HG03095 (cell line): ENCODE data around the gene SP6.

Experiments
- ATAC-seq: cut with Tn5 transposase; IDR thresholded peaks from one replicate; pipeline ENCODE4 v1.9.1; 2021; ENCODE audit warnings: moderate library complexity; ENCODE audit not compliant: unreplicated experiment

Gene SP6

GRCh38 chr17:47813512-47814031 is 37.4 kb downstream of the SP6 start:
- no peak for ATAC-seq

- no peak for ATAC-seq
Measured at GRCh38 chr17:47813077-47813476, 37.9 kb downstream of the SP6 start.

- ATAC-seq, result no peak
Measured at GRCh38 chr17:47812146-47812920, 38.6 kb downstream of the SP6 start.

- ATAC-seq, result no peak
Measured at GRCh38 chr17:47811709-47812108, 39.3 kb downstream of the SP6 start.

- ATAC-seq, result no peak
Measured at GRCh38 chr17:47810901-47811635, 39.9 kb downstream of the SP6 start.

- no peak for ATAC-seq
Measured at GRCh38 chr17:47810200-47810821, 40.7 kb downstream of the SP6 start.

- no peak for ATAC-seq
Measured at GRCh38 chr17:47808830-47809480, 42.0 kb downstream of the SP6 start.

GRCh38 chr17:47808036-47808829 is 42.7 kb downstream of the SP6 start:
- no peak for ATAC-seq

- ATAC-seq, result no peak
Measured at GRCh38 chr17:47807421-47807820, 43.5 kb downstream of the SP6 start.

- ATAC-seq, result no peak
Measured at GRCh38 chr17:47806913-47807255, 44.1 kb downstream of the SP6 start.

GRCh38 chr17:47806026-47806912 is 44.7 kb downstream of the SP6 start:
- no peak for ATAC-seq

- no peak for ATAC-seq
Measured at GRCh38 chr17:47804461-47804860, 46.5 kb downstream of the SP6 start.

- no peak for ATAC-seq
Measured at GRCh38 chr17:47803751-47804150, 47.2 kb downstream of the SP6 start.

- ATAC-seq, result no peak
Measured at GRCh38 chr17:47803201-47803600, 47.8 kb downstream of the SP6 start.

- no peak for ATAC-seq
Measured at GRCh38 chr17:47802341-47803022, 48.5 kb downstream of the SP6 start.

- ATAC-seq, result no peak
Measured at GRCh38 chr17:47801906-47802305, 49.1 kb downstream of the SP6 start.

- no peak for ATAC-seq
Measured at GRCh38 chr17:47801176-47801765, 49.7 kb downstream of the SP6 start.

- ATAC-seq, result no peak
Measured at GRCh38 chr17:47800686-47801085, 50.3 kb downstream of the SP6 start.

GRCh38 chr17:47797797-47798196 is 53.2 kb downstream of the SP6 start:
- no peak for ATAC-seq
